Thyroid gland (tissue), 4 donors: ENCODE measurements around the gene SLC29A3. TPM values are rescaled to one million over a fixed set of nuclear protein-coding genes. Genes with fewer than 3 reads are reported as not detected.

Experiments used
- DNase-seq, 2 donors: peaks; one replicate each; pipeline ENCODE4 v3.0.0-alpha.2; 2019
- H3K27ac ChIP-seq, 3 donors: fragments of 200-600 bp; sonication (generic); 1 replicate in 2 of 3; 2 replicates in 1 of 3; pipeline ENCODE4 v1.5.1; 2016 to 2019; ENCODE audit warnings: mild to moderate bottlenecking in 1 of 3, moderate library complexity in 1 of 3
- H3K27me3 ChIP-seq: fragments of 200-600 bp; sonication (generic); one replicate; pipeline ENCODE4 v1.5.1; 2019
- H3K36me3 ChIP-seq, 2 donors: fragments of 200-600 bp; sonication (generic); one replicate each; pipeline ENCODE4 v1.5.1; 2016 to 2019
- H3K4me1 ChIP-seq, 2 donors: fragments of 200-600 bp; sonication (generic); one replicate each; pipeline ENCODE4 v1.5.1; 2017 to 2019
- H3K4me3 ChIP-seq, 3 donors: fragments of 200-600 bp; sonication (generic); replicated peaks in 1 of 3; 1 replicate in 2 of 3; 2 replicates in 1 of 3; pipeline ENCODE4 v1.5.1; 2016; ENCODE audit warnings: mild to moderate bottlenecking in 1 of 3
- H3K9me3 ChIP-seq: fragments of 200-600 bp; sonication (generic); one replicate; pipeline ENCODE4 v1.5.1; 2017
- CTCF ChIP-seq, 6 experiments: fragments of 200-600 bp in 3 of 6; fragments of 450-650 bp in 3 of 6; sonication (generic) in 3 of 6; IDR thresholded peaks; one replicate each; pipeline ENCODE4 v1.5.1; 2016 to 2019; ENCODE audit warnings: antibody characterized with exemption in 6 of 6, mild to moderate bottlenecking in 2 of 6, inconsistent platforms in 1 of 6, moderate library complexity in 1 of 6
- POLR2A ChIP-seq, 2 donors: fragments of 450-650 bp; IDR thresholded peaks; one replicate each; pipeline ENCODE4 v1.6.1; 2017; ENCODE audit warnings: antibody characterized with exemption in 2 of 2, mild to moderate bottlenecking in 2 of 2, moderate library complexity in 1 of 2
- WGBS, 2 donors: methylation state at CpG; one replicate each; pipeline ENCODE4 v1.1.5; 2017; 5-methylcytosine and 5-hydroxymethylcytosine counted together
- intact Hi-C: fragments of 100-400 bp; cut with DNase I; formaldehyde crosslinking; loops from one replicate; pipeline ENCODE4 v1.15.1; 2023
- total RNA-seq, 4 donors: library from RNA; depleted of rRNA; stranded (reverse); fragments of >200 nt; gene quantifications; one replicate each; pipeline ENCODE4 v1.2.3, GENCODE V29; 2016

Gene SLC29A3
- total RNA-seq, 4 donors from 2014 or later = 5.1 to 8.2 (median 6.7) TPM

- Histone ChIP-seq H3K9me3 (no peaks in the 10 kb centered on the region), H3K27me3 (no peaks in the 10 kb centered on the region), H3K36me3 (no peaks in the 10 kb centered on the region), H3K4me1 (no peaks in the 10 kb centered on the region), H3K4me3 (no peak overlapping the region), H3K27ac (no peak overlapping the region)
- no peak for DNase-seq
- TF ChIP-seq POLR2A (IDR thresholded peaks at IDR 0.05) = no peak
- no peak for TF ChIP-seq CTCF (IDR thresholded peaks at IDR 0.05)
- intact Hi-C loops = loop anchor here (5.0 kb wide), 1 partner anchor 354 kb away; no protein-coding TSS in a partner anchor
- 33 to 38% methylated on average over 3 of the region's 3 CpGs for WGBS, 2 donors
These were observed 38.2 kb upstream of the SLC29A3 start for GRCh38 chr10:71280825-71281224.

- H3K27ac ChIP-seq = no peak overlapping the region
- no peaks in the 10 kb centered on the region for H3K36me3 ChIP-seq
- H3K9me3 ChIP-seq = no peaks in the 10 kb centered on the region
- no peak overlapping the region for H3K4me3 ChIP-seq
- TF ChIP-seq CTCF (IDR thresholded peaks at IDR 0.05) = no peak
- no peak for TF ChIP-seq POLR2A (IDR thresholded peaks at IDR 0.05)
- H3K27me3 ChIP-seq = no peaks in the 10 kb centered on the region
- DNase-seq = no peak
- 88 to 90% methylated on average over 8 of the region's 8 CpGs for WGBS, 2 donors
- intact Hi-C loops = loop anchor here (5.0 kb wide), 1 partner anchor 354 kb away; no protein-coding TSS in a partner anchor
- H3K4me1 ChIP-seq = no peaks in the 10 kb centered on the region
These were observed 37.3 kb upstream of the SLC29A3 start for GRCh38 chr10:71281646-71282322.

- TF ChIP-seq POLR2A (IDR thresholded peaks at IDR 0.05) = no peak
- TF ChIP-seq CTCF (IDR thresholded peaks at IDR 0.05) = no peak
- intact Hi-C loops = loop anchor here (5.0 kb wide), 1 partner anchor 355 kb away; no protein-coding TSS in a partner anchor
- Histone ChIP-seq H3K36me3 (no peaks in the 10 kb centered on the region), H3K4me1 (no peaks in the 10 kb centered on the region), H3K4me3 (no peak overlapping the region), H3K27me3 (no peaks in the 10 kb centered on the region), H3K27ac (no peak overlapping the region), H3K9me3 (no peaks in the 10 kb centered on the region)
- no peak for DNase-seq
- no CpG with 5 or more reads among the region's 2 CpGs for WGBS, 2 donors
These were observed 36.8 kb upstream of the SLC29A3 start for GRCh38 chr10:71282323-71282680.

- H3K36me3 ChIP-seq = no peaks in the 10 kb centered on the region
- no peak for DNase-seq
- H3K27ac ChIP-seq = no peak overlapping the region
- no peaks in the 10 kb centered on the region for H3K27me3 ChIP-seq
- TF ChIP-seq POLR2A (IDR thresholded peaks at IDR 0.05) (no peak), CTCF (IDR thresholded peaks at IDR 0.05) (no peak)
- intact Hi-C loops = loop anchor here (5.0 kb wide), 1 partner anchor 356 kb away; no protein-coding TSS in a partner anchor
- WGBS, 2 donors = 88 to 92% methylated on average over 6 of the region's 6 CpGs
- H3K9me3 ChIP-seq = no peaks in the 10 kb centered on the region
- no peaks in the 10 kb centered on the region for H3K4me1 ChIP-seq
- no peak overlapping the region for H3K4me3 ChIP-seq
These were observed 35.6 kb upstream of the SLC29A3 start for GRCh38 chr10:71283410-71283809.

- Histone ChIP-seq H3K36me3 (no peaks in the 10 kb centered on the region), H3K27me3 (no peaks in the 10 kb centered on the region), H3K9me3 (no peaks in the 10 kb centered on the region), H3K27ac (no peak overlapping the region), H3K4me1 (no peaks in the 10 kb centered on the region), H3K4me3 (no peak overlapping the region)
- intact Hi-C loops = loop anchor here (5.0 kb wide), 1 partner anchor 357 kb away; no protein-coding TSS in a partner anchor
- WGBS, 2 donors = 89 to 95% methylated on average over 10 of the region's 10 CpGs
- no peak for DNase-seq
- TF ChIP-seq CTCF (IDR thresholded peaks at IDR 0.05) (no peak), POLR2A (IDR thresholded peaks at IDR 0.05) (no peak)
These were observed 35.2 kb upstream of the SLC29A3 start for GRCh38 chr10:71283876-71284275.
